Stimulated activated CD8-positive, alpha-beta memory T cell treated with anti-CD3 and anti-CD28 coated beads, Interleukin-12 subunit alpha, Interleukin-12 subunit beta, amount 100 ng/mL, for 24 hours (primary cell): ENCODE results near the gene FOXR2.

ENCODE experiments used
- DNase-seq: peaks from one replicate; pipeline ENCODE4 v3.0.0-alpha.2; 2020; ENCODE audit errors: extremely low read depth

The FOXR2 gene, protein sequence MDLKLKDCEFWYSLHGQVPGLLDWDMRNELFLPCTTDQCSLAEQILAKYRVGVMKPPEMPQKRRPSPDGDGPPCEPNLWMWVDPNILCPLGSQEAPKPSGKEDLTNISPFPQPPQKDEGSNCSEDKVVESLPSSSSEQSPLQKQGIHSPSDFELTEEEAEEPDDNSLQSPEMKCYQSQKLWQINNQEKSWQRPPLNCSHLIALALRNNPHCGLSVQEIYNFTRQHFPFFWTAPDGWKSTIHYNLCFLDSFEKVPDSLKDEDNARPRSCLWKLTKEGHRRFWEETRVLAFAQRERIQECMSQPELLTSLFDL

DNA sequence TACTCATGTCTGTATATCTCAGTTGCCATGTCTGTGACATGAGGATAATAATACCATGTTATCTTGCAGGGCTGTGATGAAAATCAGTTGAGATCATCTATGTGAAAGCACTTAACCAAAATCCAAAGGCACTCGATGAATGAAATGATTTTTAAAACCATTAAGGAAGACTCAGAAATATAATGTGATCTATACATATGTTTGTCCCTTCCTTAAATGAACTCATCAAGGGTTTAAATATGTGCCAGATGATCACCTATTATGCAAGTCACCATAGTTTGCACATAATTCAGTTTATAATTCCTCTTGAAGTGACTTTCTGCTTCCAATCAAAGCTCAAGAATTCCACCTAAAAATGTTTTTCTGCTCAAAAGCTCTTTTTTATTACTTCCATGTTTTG is at the start of gene FOXR2:
TSS of gene FOXR2 (plus strand) at position 301 of the 400 bp plus-strand sequence. CDS start 312 bp downstream, outside the sequence.
- no peak for DNase-seq

DNA sequence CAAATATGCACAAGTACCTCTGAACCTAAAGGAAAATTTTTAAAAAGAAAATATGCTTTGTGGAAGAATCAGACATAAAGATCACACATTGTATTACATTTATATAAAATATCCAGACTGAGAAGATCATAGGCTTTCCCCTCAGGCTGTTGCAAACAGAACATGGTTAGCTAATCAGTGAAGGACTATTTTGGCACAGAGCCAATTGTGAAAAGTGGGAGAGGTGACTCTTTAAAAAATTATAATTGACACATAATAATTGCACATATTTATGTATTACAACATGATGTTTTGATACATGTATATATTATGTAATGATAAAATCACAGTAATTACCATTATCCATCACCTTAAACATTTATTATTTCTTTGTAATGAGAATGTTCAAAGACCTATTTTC is 44.1 kb upstream of the FOXR2 start:
- no peak for DNase-seq

DNA sequence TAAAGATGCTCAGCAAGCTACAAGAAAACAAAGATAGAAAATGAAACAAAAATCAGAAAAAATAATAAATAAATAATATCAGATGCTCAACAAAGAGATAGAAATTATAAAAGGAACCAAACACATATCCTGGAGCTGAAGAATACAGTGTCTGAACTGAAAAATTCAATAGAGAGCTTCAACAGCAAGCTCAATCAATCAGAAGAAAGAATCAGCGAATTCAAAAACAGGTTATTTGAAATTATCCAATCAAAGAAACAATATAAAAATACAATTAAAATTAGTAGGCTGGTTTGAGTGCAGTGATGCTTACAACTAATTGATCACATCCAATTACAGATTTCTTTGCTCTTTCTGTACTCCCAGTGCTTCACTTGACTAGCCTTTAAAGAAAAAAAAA is 40.8 kb upstream of the FOXR2 start:
- DNase-seq: no peak

DNA sequence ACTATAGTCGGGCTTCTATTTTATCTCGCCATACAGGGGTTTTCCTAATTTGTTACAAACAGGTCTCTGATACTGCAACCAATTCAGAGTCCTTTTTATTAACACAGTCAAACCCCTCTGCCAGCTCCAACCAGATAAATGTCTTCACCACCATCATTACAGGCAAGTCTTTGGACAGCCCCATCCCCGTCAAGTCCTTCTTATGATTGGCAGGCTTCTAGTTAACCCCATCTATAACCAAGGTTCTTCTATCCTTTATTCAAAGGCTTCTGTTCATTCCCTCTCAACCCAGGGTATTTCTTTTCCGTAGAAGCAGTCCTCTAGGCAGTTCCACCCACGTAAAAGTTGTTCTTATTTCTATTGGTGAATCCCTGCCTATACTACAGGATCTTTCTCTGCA is 29.9 kb upstream of the FOXR2 start:
- no peak for DNase-seq

DNA sequence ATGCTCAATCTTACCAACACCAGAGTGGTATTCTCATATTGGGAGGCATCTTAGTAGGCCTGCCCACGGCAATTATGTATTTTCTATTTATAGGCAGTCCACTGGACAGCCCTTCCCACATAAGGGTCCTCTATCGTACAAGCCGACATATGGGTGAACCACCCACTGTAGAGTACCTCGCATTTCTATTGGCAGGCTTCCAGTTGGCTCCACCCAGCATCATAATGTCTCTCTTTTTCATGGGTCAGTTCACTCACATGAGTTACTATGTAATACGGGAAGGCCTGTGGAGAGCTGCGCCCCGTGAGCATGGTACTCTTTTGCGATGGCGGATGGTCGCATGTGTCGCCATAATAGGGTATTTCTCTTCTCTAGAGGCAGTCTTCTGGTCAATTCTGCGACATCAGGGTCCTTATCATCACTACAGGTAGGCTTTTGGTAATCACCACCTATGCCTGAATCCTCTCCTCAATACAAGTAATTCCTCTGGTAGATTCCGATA is 29.4 kb upstream of the FOXR2 start:
- no peak for DNase-seq

DNA sequence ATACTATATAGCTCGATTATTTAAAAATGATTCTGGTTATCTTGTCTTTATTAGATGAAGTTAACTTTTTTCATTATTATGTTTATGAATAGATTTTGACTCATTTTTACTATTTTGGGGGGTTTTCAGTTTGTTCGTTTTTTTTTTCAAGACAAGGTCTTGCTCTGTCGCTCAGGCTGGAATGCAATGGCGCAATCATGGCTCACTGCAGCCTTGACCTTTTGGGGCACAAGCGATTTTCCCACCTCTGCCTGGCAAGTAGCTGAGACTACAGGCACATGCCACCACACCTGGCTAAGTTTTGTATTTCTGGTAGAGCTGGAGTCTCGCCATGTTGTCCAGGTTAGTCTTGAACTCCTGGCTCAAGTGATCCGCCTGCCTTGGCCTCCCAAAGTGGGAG is 24.9 kb upstream of the FOXR2 start:
- no peak for DNase-seq

DNA sequence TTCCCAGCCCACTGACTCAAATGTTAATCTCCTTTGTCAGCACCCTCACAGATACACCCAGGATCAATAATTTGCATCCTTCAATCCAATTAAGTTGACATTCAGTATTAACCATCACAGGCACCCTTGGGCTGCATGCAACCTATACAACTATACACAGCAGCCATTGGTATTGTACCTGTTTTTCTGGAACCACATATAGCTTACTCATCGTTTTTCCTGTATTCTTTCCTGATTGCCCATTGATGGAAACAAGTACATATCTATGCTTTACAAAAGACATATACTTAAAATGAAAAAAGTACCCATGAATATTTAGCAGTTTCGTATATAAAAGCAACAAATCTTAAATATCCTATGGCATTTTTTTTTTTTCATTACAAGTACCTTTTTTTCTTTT is 3.7 kb upstream of the FOXR2 start:
- DNase-seq: no peak

DNA sequence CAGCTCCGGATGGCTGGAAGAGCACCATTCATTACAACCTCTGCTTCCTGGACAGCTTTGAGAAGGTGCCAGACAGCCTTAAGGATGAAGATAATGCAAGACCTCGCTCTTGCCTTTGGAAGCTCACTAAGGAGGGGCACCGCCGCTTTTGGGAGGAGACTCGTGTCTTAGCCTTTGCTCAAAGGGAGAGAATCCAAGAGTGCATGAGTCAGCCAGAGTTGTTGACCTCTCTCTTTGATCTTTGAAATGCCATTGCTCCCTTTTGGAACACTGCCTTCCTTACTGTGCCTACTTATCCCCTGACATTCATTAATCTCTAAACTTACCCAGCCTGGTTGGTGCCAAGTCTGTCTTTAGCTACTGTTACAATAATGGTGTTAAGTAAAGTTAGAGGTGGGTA is 1.2 kb downstream of the FOXR2 start:
- no peak for DNase-seq

DNA sequence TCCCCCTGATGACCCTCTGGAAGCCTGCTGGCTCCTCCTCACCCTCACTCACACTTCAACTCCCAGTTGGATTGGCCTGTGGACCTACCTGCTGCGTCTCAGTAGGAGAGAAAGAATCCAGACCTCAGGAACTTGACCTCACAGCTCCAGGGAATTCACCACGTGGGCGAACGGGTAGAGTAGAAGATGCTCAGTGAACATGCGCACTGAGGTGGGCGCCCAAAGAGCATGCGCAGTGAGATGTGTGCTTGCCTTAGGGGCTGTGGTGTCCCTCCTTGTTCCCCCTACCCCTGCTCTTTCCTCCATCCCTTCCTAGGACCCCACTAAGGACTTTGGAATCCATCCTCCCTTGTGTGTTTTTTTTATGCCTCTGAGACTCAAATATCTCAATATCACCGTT is 12.9 kb downstream of the FOXR2 start:
- DNase-seq: no peak

DNA sequence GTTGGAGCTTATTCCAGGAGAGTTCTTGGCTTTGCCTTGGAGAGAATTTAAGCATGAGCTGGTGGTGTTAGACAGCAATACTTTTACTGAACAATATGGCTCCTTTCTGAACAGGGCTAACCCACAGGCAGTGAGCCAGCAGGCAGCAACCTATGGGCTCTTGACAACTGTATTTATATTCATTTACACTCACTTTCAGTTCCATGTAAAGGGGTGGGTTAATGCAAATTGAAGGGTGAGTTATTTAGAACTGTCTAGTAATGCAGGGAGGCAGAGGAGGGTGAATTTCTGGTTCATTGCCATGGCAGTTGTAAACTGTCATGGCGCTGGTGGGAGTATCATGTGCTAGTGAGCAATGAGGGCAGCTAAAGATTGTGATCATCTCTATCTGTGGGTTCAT is 15.7 kb downstream of the FOXR2 start:
- no peak for DNase-seq

DNA sequence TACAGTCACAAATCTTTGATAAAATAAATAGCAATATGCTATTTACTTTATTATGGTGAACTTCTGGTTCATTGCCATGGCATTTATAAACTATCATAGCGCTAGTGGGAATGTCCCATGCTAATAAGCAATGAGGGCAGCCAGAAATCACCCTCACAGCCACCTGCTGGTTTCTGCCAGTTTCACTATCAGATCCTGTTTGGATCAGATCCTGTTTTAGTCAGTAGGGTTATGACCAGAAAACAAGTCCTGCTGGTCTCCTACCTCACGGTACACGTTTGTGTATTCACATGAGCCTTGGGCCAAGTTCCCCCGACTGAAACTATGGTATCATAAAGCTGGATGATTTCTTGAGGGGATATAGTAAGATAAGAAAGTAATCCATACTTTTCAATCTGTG is 17.7 kb downstream of the FOXR2 start:
- DNase-seq: no peak

DNA sequence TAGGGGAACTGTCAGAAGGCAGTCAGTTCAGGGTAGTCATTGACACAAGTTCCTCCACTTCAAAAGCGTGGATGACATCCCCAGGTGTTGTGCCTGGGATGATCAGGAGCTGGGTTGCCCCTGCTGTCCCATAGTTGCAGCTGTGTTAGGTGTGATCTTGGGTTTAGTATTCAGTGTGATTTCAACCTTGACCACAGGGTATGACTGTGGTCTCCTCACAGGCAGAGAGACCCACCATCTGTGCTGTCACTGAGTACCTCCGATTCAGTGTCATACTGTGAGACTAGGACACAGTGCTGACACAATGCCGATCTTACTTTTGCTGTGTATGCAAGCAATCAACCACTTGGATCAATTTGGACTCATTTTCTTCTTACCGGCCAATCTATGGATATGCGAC is 25.2 kb downstream of the FOXR2 start:
- no peak for DNase-seq

DNA sequence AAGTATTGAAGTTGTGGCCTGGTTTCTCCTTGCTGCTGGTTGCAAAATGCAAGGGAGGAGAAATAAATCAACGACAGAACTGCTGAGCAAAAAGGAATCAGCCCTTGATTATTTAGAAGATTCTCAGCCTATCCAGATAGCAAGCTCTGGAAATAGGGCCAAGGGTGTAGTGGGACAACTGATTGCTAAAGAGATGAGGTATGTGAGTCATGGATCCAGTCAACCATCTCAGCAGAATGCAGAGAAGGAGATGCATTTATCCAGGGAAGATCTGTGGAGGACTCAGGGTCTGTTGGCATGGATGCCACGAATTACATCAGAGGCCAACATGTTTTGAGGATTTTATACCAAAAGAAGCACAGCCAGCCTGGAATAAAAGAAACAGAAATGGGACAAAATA is 36.7 kb downstream of the FOXR2 start:
- no peak for DNase-seq

DNA sequence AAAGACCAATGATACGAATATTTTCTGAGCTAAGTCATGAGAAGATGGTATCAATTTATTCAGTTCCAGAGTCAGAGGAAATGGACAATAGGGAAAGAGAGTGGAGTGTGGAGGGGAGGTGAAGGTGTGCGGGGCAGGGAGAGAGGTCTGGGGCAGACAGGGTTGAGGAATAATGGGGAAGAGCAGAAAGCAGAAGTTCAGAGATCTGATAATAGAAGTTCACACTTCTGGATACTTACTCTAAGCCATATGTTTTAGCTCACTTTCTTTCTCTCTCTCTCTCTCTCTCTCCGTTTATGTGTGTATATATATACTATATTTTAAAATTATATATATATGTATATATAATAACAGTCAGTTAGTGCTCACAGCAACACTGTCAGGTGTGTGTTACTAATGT is 40.4 kb downstream of the FOXR2 start:
- no peak for DNase-seq

DNA sequence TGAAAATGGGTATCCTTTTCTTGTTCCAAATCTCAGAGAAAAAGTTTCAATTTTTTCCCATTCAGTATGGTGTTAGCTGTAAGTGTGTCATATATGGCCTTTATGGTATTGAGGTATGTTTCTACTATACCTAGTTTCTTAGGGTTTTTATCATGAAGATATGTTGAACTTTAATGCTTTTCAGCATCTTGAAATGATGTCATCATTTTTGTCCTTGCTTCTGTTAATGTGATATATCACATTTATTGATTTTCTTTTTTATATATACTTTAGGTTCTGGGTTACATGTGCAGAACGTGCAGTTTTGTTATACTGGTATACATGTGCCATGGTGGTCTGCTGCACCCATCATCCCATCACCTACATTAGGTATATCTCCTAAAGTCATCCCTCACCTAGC is 44.9 kb downstream of the FOXR2 start:
- no peak for DNase-seq
